Measurements from ENCODE around the gene SUV39H2. TPM values are rescaled to one million over a fixed set of nuclear protein-coding genes. Genes with fewer than 3 reads are reported as not detected.
"Not testable (repeated sequence)": the region's sequence is repeated elsewhere in the genome, so short reads cannot be mapped to it uniquely, and the experiment has no call there.

Gene SUV39H2
- total RNA-seq, 3 donors from 2014 or later = 19.6 to 22.0 (median 21.6) TPM

DNA sequence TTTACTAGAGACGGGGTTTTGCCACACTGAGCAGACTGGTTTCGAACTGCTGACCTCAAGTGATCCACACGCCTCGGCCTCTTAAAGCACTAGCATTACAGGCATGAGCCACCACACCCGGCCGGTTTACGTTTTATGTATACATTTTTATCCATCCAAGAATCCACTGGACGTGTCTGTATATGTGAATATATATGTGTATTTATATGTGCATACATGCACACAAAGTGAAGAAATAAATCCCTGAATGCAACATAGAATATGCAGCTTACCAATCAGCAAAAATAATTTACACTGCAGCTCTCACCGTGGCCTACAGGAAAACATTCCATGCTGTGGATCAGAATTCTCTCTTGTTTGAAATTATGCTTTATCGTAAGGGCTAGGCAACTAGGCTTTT is 51.9 kb downstream of the SUV39H2 start:
- Mint-ChIP-seq H3K27me3 (ENCODE audit: low read depth) (no peaks in the 10 kb centered on the region), H3K36me3 (ENCODE audit: insufficient read depth) (peaks cover 46% of the 10 kb centered on the region), H3K4me3 (no peak overlapping the region), H3K9me3 (no peaks in the 10 kb centered on the region), H3K4me1 (ENCODE audit: low read depth) (peaks cover 1% of the 10 kb centered on the region)
- no peak for ATAC-seq
- DNase-seq = no peak

DNA sequence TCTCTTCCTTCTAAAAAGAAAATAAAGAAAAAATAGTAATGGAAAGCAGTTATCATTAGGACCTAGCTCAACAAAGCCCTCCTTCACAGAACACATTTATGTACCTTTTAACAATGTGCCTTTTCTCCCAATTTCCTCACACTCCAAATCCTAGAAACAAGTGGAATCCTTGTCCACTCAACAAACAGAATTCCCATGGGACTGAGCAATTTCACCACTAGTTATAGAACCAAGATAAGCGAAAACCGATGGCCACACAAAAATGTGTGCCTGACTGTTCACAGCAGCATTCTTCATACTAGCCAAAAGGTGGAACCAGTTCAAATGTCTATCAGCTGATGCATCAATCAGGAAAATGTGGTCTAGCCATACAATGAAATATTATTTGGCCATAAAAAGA is 57.9 kb downstream of the SUV39H2 start:
- no peaks in the 10 kb centered on the region for H3K27me3 Mint-ChIP-seq (ENCODE audit: low read depth)
- H3K4me1 Mint-ChIP-seq (ENCODE audit: low read depth) = no peaks in the 10 kb centered on the region
- H3K9me3 Mint-ChIP-seq = no peaks in the 10 kb centered on the region
- H3K4me3 Mint-ChIP-seq = no peak overlapping the region
- ATAC-seq (no peak), DNase-seq (no peak)
- H3K36me3 Mint-ChIP-seq (ENCODE audit: insufficient read depth) = peaks cover 33% of the 10 kb centered on the region

DNA sequence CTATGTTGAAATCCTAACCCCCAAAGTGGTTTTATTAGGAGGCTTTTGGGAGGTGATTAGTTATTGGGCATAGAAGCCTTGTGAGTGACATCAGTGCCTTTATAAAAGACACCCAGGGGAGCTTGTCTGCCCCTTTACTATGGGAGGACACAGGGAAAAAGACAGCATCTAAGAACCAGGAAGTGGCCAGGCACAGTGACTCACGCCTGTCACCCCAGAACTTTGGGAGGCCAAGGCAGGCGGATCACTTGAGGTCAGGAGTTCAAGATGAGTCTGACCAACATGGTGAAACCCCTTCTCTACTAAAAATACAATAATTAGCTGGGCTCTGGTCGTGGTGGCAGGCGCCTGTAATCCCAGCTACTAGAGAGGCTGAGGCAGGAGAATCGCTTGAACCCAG is 60.3 kb downstream of the SUV39H2 start:
- not testable (repeated sequence) for ATAC-seq; H3K27me3 Mint-ChIP-seq (ENCODE audit: low read depth); H3K9me3 Mint-ChIP-seq; H3K4me1 Mint-ChIP-seq (ENCODE audit: low read depth); DNase-seq; H3K4me3 Mint-ChIP-seq
- peaks cover 22% of the 10 kb centered on the region for H3K36me3 Mint-ChIP-seq (ENCODE audit: insufficient read depth)

DNA sequence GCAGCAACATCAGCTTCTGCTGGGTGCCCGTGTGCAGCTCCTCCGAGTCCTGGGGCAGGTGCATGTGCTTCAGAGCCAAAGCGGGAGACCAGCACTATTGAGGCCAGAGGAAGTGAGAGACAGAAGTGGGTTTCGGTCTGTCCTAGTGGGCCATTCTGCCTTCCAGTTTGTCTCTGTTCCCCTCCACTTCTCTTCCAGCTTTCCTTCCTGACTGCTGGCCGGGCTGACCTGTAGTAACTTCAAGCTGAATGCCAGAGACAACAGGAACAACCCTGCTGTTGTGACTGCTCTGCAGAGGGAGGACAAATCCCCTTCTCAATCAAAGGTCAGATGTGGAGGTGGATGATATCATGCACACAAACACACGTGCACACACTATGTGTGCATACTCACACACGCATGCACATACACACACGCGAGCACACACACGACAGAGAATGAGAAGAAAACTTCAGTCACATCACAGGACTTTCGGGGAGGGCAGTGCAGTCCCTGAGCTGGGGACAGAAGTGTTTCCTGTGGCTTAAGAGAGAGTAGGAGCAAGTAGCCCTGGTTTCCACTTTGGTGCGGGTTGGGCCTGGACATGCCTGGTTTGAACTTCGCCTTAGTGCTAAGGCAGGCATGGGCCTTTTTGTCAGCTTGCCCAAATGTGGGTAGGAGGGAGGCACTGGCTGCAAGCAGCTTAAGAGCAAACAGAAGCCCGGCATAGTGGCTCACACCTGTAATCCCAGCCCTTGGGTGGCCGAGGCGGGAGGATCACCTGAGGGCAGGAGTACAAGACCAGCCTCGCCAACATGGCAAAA is 63.7 kb downstream of the SUV39H2 start:
- peaks cover 19% of the 10 kb centered on the region for H3K36me3 Mint-ChIP-seq (ENCODE audit: insufficient read depth)
- not testable (repeated sequence) for H3K4me1 Mint-ChIP-seq (ENCODE audit: low read depth); DNase-seq; H3K27me3 Mint-ChIP-seq (ENCODE audit: low read depth); ATAC-seq; H3K9me3 Mint-ChIP-seq; H3K4me3 Mint-ChIP-seq

DNA sequence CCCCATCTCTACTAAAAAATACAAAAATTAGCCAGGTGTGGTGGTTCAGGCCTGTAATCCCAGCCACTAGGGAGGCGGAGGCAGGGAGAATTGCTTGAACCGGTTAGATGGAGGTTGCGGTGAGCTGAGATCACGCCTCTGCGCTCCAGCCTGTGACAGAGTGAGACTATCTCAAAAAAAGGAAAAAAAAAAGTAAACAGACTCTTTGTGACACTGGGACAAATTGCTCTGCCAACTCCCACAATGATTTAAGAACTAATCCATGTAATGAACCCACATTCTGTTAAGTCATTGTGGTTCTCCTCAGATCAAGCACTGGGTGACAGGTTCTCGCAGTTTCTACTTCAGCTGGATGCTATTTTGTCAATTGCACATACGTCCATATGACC is 64.3 kb downstream of the SUV39H2 start:
- DNase-seq; H3K4me1 Mint-ChIP-seq (ENCODE audit: low read depth): not testable (repeated sequence)
- H3K36me3 Mint-ChIP-seq (ENCODE audit: insufficient read depth) = peaks cover 18% of the 10 kb centered on the region

DNA sequence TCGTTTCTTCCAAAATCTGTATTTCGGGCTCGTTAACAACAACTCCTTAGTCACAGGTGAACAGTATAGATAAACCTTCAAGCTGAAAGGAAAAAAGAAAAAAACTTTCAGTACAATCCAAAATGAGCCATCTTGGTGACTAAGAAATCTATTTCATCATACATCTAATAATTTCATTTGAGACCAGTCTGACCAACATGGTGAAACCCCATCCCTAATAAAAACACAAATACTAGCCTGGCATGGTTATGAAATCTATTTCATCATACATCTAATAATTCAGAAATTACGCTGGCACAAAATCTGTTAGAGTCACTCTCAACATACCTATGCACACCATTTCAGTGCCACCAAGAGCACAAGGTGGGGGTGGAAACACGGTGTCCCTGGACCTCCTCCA is 66.4 kb downstream of the SUV39H2 start:
- no peaks in the 10 kb centered on the region for H3K27me3 Mint-ChIP-seq (ENCODE audit: low read depth)
- H3K4me3 Mint-ChIP-seq = no peak overlapping the region
- H3K4me1 Mint-ChIP-seq (ENCODE audit: low read depth) = peaks cover 9% of the 10 kb centered on the region
- ATAC-seq = no peak
- H3K36me3 Mint-ChIP-seq (ENCODE audit: insufficient read depth) = peaks cover 18% of the 10 kb centered on the region
- no peak for DNase-seq
- no peaks in the 10 kb centered on the region for H3K9me3 Mint-ChIP-seq

More for the DNA sequence above, 64.3 kb downstream of the SUV39H2 start:
- not testable (repeated sequence) for H3K4me3 Mint-ChIP-seq; ATAC-seq; H3K9me3 Mint-ChIP-seq; H3K27me3 Mint-ChIP-seq (ENCODE audit: low read depth)

DNA sequence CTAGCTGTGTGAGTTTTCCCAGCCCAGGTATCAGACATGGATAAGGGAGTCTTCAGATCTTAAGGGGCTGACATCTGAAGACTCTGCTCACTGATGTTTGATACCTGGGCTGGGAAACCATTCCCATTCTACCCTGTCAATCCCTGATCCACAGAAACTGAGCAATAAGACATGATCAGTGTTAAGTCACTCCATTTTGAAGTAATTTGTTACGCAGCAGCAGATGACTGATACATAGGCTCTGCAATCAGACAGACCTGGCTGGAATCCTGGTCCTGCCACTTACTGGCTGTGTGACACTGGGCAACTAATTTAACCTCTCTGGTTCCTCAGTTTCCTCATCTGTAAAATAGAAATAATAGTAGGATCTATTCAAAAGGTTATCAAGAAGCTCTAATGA is 68.6 kb downstream of the SUV39H2 start:
- Mint-ChIP-seq H3K9me3 (no peaks in the 10 kb centered on the region), H3K4me1 (ENCODE audit: low read depth) (peaks cover 23% of the 10 kb centered on the region), H3K4me3 (no peak overlapping the region), H3K36me3 (ENCODE audit: insufficient read depth) (peaks cover 21% of the 10 kb centered on the region), H3K27me3 (ENCODE audit: low read depth) (no peaks in the 10 kb centered on the region)
- DNase-seq (no peak), ATAC-seq (no peak)

DNA sequence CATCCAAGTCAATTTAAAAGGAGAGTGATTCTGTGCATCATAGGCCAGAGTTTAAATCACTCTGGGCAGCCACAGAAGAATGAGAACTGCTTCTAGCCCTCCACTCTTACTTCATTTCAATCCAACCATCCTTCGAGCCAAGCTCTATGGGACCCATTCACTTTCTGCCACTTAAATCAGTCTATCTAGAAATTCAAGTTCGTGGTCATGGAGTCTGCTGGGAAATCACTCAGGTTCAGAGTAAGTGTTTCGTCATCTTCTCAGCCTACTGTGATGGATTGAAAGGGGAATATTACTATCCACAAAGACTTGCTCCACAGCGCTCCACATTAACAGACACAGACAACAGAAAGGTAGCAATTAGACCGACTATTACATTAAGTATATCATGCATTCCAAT is 70.6 kb downstream of the SUV39H2 start:
- H3K4me1 Mint-ChIP-seq (ENCODE audit: low read depth) = peaks cover 31% of the 10 kb centered on the region
- no peak for ATAC-seq
- no peaks in the 10 kb centered on the region for H3K27me3 Mint-ChIP-seq (ENCODE audit: low read depth)
- H3K9me3 Mint-ChIP-seq = no peaks in the 10 kb centered on the region
- H3K4me3 Mint-ChIP-seq = no peak overlapping the region
- no peak for DNase-seq
- H3K36me3 Mint-ChIP-seq (ENCODE audit: insufficient read depth) = peaks cover 14% of the 10 kb centered on the region

DNA sequence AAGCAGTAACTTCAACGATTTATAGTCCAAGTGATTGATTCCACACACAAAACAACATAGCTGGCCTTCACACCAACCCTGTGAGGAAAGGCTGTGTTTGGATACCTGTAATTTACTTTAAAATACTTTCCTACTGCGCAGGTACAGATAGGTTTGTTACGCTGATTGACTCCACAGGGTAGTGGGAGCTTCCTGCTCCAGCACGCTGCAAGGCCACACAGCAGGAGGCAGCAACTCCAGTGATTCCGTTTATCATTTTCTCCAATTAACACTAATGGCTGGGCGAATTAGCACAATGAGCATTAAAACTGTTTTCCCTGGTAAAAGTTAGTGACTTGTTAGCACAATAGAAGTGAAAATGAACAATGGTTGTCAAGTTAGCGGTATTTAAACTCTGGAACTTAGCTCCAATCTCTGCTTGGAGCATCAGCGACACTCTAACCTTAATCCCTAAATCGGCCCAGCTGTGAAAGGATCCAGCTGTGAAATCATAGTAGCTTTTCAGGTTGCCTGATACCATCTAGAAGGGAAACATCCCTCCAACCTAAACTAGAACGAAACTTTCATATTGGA is 74.3 kb downstream of the SUV39H2 start:
- Mint-ChIP-seq H3K27me3 (ENCODE audit: low read depth) (no peaks in the 10 kb centered on the region), H3K9me3 (no peaks in the 10 kb centered on the region), H3K4me3 (peak overlapping the region; percentile 88), H3K4me1 (ENCODE audit: low read depth) (peaks cover 47% of the 10 kb centered on the region), H3K36me3 (ENCODE audit: insufficient read depth) (peaks cover 8% of the 10 kb centered on the region)
- DNase-seq (no peak), ATAC-seq (no peak)

DNA sequence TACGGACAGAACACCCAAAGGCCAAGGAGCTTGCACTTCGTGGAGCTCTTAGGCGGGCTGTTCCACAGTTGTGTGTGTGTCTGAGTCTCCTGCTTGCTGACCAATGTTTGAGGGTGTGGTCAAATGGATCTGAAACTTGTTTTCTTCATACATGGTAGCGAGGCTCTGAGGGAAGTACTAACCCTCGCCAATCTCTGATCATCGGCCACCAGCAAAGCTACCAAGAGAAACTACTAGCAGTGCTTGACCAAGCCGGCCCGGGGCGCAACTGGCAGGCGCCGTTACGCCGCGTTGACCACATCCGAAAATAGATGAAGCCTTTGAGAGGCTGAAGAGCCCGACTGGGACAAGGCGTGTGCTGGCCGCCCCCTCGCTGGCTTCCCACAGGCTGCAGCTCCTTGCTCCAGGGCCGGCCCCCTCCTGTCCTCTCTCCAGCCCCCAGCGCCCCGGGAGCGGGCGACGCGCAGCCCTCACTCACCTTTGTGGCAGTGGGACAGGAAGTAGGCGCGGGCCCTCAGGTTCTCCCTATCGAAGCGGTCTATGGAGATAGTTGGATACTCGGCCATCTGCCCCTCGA is 74.8 kb downstream of the SUV39H2 start:
- Mint-ChIP-seq H3K36me3 (ENCODE audit: insufficient read depth) (peaks cover 8% of the 10 kb centered on the region), H3K4me1 (ENCODE audit: low read depth) (peaks cover 49% of the 10 kb centered on the region), H3K4me3 (peak overlapping the region; percentile 88), H3K9me3 (no peaks in the 10 kb centered on the region), H3K27me3 (ENCODE audit: low read depth) (no peaks in the 10 kb centered on the region)
- ATAC-seq = peak; percentile 53 to 58
- no peak for DNase-seq

Other genes starting within 250 kb of the SUV39H2 start
- gene FAM107B, start 104.0 kb upstream of the SUV39H2 start, total RNA-seq = 100 to 1,000 TPM; 104 to 131 (median 114) TPM
- 1 to 10 TPM in 2 of 3 donors, under 1 TPM in 1; 0.71 to 2.1 (median 1.0) TPM for gene CDNF, start 40.8 kb upstream of the SUV39H2 start, total RNA-seq
- 10 to 100 TPM; 53.9 to 58.5 (median 54.6) TPM for gene HSPA14, start 40.6 kb upstream of the SUV39H2 start, total RNA-seq
- 10 to 100 TPM; 28.1 to 33.0 (median 32.0) TPM for gene MSANTD7, start 40.6 kb upstream of the SUV39H2 start, total RNA-seq
- gene DCLRE1C, start 75.2 kb downstream of the SUV39H2 start, total RNA-seq = 10 to 100 TPM in 1 of 3 donors, 1 to 10 TPM in 2; 8.4 to 10.1 (median 8.5) TPM
- not detected for gene MEIG1, start 80.5 kb downstream of the SUV39H2 start, total RNA-seq
- gene OLAH, start 165.1 kb downstream of the SUV39H2 start, total RNA-seq = not detected
- under 1 TPM; 0.23 to 0.79 (median 0.52) TPM for gene ACBD7, start 209.9 kb downstream of the SUV39H2 start, total RNA-seq
- 10 to 100 TPM; 24.4 to 27.2 (median 25.8) TPM for gene RPP38, start 218.5 kb downstream of the SUV39H2 start, total RNA-seq